Osteocyte (in vitro differentiated cells): ENCODE data around the gene RALGDS. TPM values are rescaled to one million over a fixed set of nuclear protein-coding genes. Genes with fewer than 3 reads are reported as not detected.

Source experiments
- DNase-seq: peaks from one replicate; pipeline ENCODE4 v3.0.0; 2021; ENCODE audit warnings: mixed read lengths; ENCODE audit not compliant: unreplicated experiment; ENCODE audit errors: extremely low spot score
- H3K27ac Mint-ChIP-seq: one replicate; pipeline ENCODE4 v1.8.0; 2021; ENCODE audit warnings: mild to moderate bottlenecking, mixed read lengths; ENCODE audit not compliant: unreplicated experiment
- H3K27me3 Mint-ChIP-seq: one replicate; pipeline ENCODE4 v1.8.0; 2021; ENCODE audit warnings: mixed read lengths; ENCODE audit not compliant: unreplicated experiment
- H3K36me3 Mint-ChIP-seq: one replicate; pipeline ENCODE4 v1.8.0; 2021; ENCODE audit warnings: mixed read lengths; ENCODE audit not compliant: unreplicated experiment
- H3K4me1 Mint-ChIP-seq: one replicate; pipeline ENCODE4 v1.8.0; 2021; ENCODE audit warnings: mixed read lengths; ENCODE audit not compliant: unreplicated experiment
- H3K4me3 Mint-ChIP-seq: one replicate; pipeline ENCODE4 v1.8.0; 2021; ENCODE audit warnings: mild to moderate bottlenecking, moderate library complexity, mixed read lengths; ENCODE audit not compliant: unreplicated experiment
- H3K9me3 Mint-ChIP-seq: one replicate; pipeline ENCODE4 v1.8.0; 2021; ENCODE audit warnings: mixed read lengths; ENCODE audit not compliant: unreplicated experiment
- total RNA-seq: library from RNA; stranded (reverse); gene quantifications from 2 replicates; pipeline ENCODE4 v1.2.1, GENCODE V29; 2021
- TF ChIP-seq, protein P1 (sequence below): fragments of 200-600 bp; sonication (generic); IDR thresholded peaks from 2 replicates; pipeline ENCODE4 v1.5.0; 2021; ENCODE audit warnings: antibody characterized with exemption, mild to moderate bottlenecking, moderate library complexity

RALGDS gene
- total RNA-seq, 1 donor from 2014 or later = 38.4 TPM

DNA sequence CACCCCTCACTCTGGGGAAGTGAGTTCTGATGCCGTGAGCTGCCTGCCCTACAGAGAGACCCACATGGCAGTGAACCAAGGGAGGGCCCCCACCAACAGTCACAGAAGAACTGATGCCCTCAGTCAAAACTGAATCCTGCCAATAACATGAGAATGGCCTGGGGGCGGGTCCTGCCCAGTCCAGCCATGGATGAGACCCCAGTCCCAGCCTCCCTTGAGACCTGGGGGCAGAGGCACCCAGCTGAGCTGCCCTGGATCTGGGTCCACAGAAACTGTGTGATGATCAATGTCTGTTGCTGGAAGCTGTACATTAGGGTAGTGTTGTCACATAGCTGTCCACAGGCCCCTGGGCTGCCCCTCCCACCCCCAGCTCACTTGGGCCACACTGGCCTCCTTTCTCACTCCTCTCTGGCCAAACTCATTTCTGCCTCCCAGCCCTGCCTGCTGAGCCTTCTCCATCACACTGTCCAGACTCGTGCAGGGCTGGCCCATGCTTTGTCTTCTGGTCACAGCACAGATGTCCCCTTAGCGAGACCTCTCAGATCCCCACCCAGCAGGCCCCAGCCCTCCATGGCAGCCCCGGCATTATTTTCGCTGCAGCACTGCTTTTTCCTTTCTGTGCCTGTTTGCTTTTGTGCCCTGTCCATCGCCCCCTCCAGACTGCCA, 25.8 kb upstream of the RALGDS start:
- H3K4me3 Mint-ChIP-seq = peak overlapping the region; percentile 82
- peaks cover 31% of the 10 kb centered on the region for H3K4me1 Mint-ChIP-seq
- no peaks in the 10 kb centered on the region for H3K27me3 Mint-ChIP-seq
- no peak for DNase-seq
- H3K27ac Mint-ChIP-seq = no peak overlapping the region
- TF ChIP-seq, protein P1, sequence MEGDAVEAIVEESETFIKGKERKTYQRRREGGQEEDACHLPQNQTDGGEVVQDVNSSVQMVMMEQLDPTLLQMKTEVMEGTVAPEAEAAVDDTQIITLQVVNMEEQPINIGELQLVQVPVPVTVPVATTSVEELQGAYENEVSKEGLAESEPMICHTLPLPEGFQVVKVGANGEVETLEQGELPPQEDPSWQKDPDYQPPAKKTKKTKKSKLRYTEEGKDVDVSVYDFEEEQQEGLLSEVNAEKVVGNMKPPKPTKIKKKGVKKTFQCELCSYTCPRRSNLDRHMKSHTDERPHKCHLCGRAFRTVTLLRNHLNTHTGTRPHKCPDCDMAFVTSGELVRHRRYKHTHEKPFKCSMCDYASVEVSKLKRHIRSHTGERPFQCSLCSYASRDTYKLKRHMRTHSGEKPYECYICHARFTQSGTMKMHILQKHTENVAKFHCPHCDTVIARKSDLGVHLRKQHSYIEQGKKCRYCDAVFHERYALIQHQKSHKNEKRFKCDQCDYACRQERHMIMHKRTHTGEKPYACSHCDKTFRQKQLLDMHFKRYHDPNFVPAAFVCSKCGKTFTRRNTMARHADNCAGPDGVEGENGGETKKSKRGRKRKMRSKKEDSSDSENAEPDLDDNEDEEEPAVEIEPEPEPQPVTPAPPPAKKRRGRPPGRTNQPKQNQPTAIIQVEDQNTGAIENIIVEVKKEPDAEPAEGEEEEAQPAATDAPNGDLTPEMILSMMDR = no peak
- H3K36me3 Mint-ChIP-seq = no peaks in the 10 kb centered on the region
- no peaks in the 10 kb centered on the region for H3K9me3 Mint-ChIP-seq

DNA sequence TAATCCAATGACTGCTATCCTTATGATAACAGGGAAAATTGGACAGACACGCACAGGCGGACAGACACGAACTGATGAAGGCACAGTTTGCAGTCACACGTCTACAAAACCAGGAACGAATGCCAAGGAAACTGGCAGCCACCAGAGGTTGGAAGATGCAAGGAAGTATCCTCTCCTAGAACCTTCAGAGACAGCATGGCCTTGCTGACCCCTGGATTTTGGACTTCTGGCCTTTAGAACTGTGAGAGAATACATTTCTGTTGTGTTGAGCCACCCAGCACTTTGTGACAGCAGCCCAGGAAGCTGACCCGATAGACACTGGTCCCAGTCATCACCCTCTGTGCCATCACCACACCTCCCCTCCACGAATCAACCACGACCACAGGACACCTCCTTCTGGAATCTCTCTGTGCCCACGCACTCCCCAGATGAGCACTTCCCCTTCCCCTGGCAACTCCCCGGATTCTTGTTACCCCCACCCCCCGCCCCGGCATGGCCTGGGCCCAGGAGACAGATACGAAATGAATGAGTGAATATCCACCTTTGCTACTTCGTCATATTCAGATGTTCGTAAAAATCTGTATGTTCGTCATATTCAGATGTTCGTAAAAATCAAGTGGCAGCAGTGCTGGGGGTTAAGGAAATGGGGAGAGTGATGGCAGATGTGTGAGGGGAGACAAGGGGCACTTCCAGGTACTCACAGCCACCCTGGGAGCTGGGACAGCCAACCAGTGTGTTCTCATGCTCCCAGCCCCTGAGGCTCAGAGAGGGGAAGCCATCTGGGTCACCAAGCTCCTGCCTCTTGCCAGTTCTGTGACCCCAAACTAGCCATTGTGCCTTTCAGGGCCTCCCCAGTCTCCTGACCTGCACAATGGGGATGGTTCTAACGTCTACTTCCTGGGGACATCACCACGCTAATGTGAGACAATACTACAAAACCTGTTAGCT, 24.1 kb upstream of the RALGDS start:
- peaks cover 34% of the 10 kb centered on the region for H3K4me1 Mint-ChIP-seq
- H3K36me3 Mint-ChIP-seq = no peaks in the 10 kb centered on the region
- H3K4me3 Mint-ChIP-seq = no peak overlapping the region
- no peak overlapping the region for H3K27ac Mint-ChIP-seq
- DNase-seq = no peak
- no peaks in the 10 kb centered on the region for H3K27me3 Mint-ChIP-seq
- no peaks in the 10 kb centered on the region for H3K9me3 Mint-ChIP-seq
- TF ChIP-seq, protein P1 = no peak

DNA sequence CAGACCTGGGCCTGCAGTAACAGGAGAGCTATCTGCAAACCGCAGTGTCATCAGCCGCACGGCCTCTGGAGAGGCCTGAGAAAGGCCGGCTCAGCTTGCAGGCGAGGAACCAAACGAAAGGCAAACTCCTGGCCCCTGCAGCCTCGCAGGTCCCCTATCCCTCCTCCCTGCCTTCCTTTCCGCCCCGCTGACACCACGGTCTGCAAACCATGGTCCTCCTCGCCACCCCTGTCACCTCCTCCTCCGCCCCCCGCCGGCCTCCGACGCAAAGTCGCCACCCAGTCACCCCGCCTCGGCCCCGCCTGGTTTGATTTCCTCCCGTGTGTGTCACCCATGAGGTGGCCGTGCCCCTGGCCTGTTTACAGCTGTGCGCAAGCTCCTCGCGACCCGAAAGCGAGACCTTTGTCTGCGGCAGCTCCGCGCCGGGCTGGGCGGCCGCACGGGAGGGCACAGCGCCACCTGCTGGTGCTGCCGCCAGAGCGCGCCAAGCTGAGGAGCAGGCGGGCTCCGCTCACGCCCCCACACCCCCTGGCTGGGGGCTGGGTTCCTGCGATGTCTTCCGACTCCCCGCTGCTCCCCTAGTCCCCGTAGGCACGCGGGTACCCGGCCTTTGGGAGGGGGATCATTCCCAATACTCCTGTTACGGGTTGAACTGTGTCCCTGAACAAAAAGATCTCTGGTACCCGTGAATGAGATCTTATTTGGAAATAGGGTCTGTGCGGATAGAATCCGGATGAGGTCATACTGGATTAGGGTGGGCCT, 23.3 kb upstream of the RALGDS start:
- TF ChIP-seq, protein P1 = peak; percentile 100
- Mint-ChIP-seq H3K9me3 (no peaks in the 10 kb centered on the region), H3K27me3 (no peaks in the 10 kb centered on the region), H3K36me3 (no peaks in the 10 kb centered on the region), H3K4me1 (peaks cover 34% of the 10 kb centered on the region), H3K27ac (no peak overlapping the region), H3K4me3 (peak overlapping the region; percentile 68)
- peak; percentile 91 for DNase-seq

DNA sequence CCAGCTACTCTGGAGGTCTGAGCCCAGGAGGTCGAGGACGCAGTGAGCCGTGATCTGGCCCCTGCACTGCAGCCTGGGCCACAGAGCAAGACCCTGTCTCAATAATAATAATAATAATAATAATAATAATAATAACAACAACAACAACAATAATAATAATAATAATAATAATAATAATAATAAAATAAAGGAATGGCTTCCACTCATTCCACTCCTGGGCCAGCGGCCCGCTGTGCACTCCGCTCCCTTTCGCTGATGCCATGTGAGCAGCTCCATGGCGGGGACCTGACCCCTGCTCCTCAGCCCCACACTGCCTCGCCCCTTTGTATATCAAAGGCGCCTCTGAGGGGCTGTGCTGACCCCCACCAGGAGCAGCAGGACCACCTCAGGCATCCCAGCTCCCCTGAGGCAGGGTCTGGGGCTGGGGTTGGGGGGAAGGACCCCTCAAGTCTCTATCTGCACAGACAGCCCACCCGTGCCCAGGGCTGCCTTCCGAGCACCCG, 22.6 kb upstream of the RALGDS start:
- DNase-seq = no peak
- Mint-ChIP-seq H3K9me3 (no peaks in the 10 kb centered on the region), H3K36me3 (no peaks in the 10 kb centered on the region), H3K4me3 (no peak overlapping the region), H3K27me3 (no peaks in the 10 kb centered on the region), H3K27ac (no peak overlapping the region), H3K4me1 (peaks cover 34% of the 10 kb centered on the region)
- TF ChIP-seq, protein P1 = no peak
